Hepatic stellate cell (primary cell): ENCODE measurements around the gene USP25.

Experiments
- DNase-seq: peaks from one replicate; pipeline ENCODE4 v3.0.0; 2011; ENCODE audit warnings: low spot score

USP25 gene

GRCh38 chr21:15857740-15858139 is 128.0 kb downstream of the USP25 start:
- no peak for DNase-seq

GRCh38 chr21:15860541-15860940 is 130.8 kb downstream of the USP25 start:
- no peak for DNase-seq

GRCh38 chr21:15868940-15869339 is 139.2 kb downstream of the USP25 start:
- DNase-seq, result no peak

DNA sequence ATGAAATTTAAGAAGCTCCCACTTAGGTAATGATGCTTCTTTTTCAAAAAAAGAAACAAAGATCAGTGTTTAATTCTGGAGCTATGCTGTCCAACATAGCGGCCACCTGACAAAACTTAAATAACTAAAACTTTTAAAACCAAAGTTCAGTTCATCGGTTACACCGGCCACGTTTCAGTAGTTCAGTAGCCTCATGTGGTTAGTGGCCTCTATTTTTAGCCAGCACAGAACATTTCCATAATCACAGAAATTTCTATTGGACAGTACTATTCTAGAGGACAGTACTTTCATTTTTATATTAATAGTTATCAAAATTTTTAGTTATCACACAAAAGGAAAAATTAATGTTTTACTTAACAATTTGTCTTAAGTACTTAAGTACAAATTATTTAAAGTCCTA is 141.0 kb downstream of the USP25 start:
- DNase-seq, result no peak

- no peak for DNase-seq
These were observed 142.5 kb downstream of the USP25 start for GRCh38 chr21:15872236-15872635.

GRCh38 chr21:15874615-15875014 is 144.8 kb downstream of the USP25 start:
- DNase-seq, result no peak

GRCh38 chr21:15875286-15875685 is 145.5 kb downstream of the USP25 start:
- DNase-seq, result no peak

DNA sequence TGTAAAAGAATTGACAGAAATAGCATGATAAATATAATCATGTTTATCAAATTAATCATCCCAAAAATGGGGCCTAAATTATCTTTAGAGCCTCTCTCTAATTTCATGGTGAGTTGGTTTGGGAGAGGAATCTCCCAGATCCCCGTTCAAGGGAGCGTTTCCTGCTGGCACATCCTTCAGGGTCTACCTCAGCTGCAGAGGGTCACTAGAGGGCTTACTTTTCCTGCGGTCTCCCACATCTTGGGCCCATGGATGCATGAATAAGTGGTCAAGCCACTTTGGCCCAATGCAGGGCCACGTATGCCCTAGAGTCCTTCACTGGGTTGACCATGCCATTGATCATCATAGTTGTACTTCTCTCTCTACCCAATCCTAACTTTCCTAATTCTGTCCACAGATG is 164.1 kb downstream of the USP25 start:
- DNase-seq, result no peak

DNA sequence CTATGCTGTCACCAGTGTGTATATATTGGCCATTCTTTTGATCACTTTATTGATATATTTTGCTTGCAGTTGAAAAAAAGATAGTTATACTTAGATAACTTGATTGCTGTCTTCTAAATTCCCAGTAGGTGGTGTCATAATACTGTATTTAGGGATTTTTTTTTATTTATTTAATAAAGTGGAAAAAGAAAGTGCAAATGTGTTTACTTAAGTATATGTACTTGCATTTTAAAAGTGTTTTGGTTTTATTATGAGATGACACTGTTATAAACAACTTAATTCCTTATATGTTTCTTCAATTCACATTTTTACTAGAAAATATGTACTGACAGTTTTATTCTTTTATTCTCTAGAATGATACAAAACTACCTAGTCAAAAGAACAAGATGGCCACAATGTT is 164.8 kb downstream of the USP25 start:
- peak; percentile 7 for DNase-seq

GRCh38 chr21:15895142-15896106 is 165.6 kb downstream of the USP25 start:
- DNase-seq, result no peak

- no peak for DNase-seq
These were observed 166.7 kb downstream of the USP25 start for GRCh38 chr21:15896501-15896900.

GRCh38 chr21:15904389-15904788 is 174.6 kb downstream of the USP25 start:
- DNase-seq, result no peak

DNA sequence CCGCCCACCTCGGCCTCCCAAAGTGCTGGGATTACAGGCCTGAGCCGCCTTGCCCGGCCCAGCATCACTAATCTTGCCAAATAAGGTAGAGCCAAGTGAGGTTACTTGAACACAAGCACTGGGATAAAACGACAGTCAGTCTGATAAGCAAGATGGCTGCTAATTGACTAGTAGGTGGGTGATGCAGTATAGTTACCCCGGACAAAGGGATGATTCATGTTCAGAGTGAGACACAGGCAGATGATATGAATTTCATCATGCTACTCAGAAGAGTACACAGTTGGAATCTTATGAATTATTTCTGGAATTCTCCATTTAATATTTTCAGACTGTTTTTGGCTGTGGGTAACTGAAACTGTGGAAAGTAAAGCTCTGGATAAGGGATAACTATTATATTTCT is 178.4 kb downstream of the USP25 start:
- no peak for DNase-seq

DNA sequence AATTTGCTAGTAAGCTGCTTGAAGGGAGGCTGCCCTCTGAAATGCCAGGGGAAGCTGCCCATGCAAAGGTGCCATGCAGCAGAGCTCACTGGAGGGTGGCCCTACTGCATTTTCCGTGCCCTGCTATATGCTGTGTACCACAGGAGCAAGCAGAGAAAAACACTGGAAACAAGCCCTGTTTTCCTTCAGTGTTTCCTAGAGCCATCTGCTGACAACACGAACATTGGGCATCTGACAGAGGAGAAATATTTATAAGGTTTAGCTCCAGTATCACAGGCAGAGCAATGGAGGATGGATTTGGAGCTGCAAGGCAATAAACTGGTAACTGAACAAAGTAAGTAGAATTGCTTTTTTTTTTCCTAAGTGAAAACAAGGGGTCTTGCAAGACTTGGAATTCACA is 198.4 kb downstream of the USP25 start:
- no peak for DNase-seq

- no peak for DNase-seq
These were observed 199.1 kb downstream of the USP25 start for GRCh38 chr21:15928686-15929425.

GRCh38 chr21:15929536-15929935 is 199.8 kb downstream of the USP25 start:
- DNase-seq, result no peak
